HL-60 (cell line): ENCODE data around the gene ARL4D.

ENCODE experiments used
- POLR2AphosphoS5 ChIP-seq: IDR thresholded peaks from 2 replicates; pipeline ENCODE4 v1.6.1; 2012; ENCODE audit warnings: low read depth
- TF ChIP-seq, protein P1 (sequence below): IDR thresholded peaks from one replicate; pipeline ENCODE4 v1.5.1; 2011; ENCODE audit warnings: low read length, control low read depth, inconsistent platforms; ENCODE audit not compliant: insufficient read depth

DNA sequence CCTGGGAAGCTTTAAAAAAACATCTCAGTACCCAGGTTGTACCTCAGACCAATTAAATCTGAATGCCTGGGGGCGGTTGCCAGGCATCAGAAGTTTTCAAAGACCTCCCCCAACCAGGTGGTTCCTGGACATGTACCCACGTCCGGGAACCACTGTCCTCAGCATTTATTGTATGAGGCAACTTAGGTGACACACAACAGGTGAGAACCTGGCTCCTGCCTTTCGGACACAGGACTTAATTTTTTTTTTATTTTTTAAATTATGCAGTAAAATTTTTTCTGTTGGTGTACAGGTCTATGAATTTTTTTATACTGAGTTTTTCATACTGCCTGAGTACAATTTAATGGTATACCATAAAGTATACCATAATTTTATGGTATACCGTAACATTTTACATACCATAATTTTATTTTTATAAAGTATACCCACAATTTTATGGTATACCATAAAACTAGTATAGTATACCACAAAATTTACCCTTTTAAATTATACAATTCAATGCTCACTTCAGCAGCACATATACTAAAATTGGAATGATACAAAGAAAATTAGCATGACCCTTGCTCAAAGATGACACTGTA is 46.3 kb downstream of the ARL4D start:
- TF ChIP-seq POLR2AphosphoS5: no peak
- TF ChIP-seq, protein P1, sequence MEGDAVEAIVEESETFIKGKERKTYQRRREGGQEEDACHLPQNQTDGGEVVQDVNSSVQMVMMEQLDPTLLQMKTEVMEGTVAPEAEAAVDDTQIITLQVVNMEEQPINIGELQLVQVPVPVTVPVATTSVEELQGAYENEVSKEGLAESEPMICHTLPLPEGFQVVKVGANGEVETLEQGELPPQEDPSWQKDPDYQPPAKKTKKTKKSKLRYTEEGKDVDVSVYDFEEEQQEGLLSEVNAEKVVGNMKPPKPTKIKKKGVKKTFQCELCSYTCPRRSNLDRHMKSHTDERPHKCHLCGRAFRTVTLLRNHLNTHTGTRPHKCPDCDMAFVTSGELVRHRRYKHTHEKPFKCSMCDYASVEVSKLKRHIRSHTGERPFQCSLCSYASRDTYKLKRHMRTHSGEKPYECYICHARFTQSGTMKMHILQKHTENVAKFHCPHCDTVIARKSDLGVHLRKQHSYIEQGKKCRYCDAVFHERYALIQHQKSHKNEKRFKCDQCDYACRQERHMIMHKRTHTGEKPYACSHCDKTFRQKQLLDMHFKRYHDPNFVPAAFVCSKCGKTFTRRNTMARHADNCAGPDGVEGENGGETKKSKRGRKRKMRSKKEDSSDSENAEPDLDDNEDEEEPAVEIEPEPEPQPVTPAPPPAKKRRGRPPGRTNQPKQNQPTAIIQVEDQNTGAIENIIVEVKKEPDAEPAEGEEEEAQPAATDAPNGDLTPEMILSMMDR: no peak
